GM19455 (cell line): Measurements from ENCODE around the gene TWF2.
A peak's percentile ranks its signal among the peaks of the same experiment; 100 is the strongest.

Experiments used
- ATAC-seq: cut with Tn5 transposase; IDR thresholded peaks from one replicate; pipeline ENCODE4 v1.9.1; 2021; ENCODE audit not compliant: unreplicated experiment

TWF2 gene

DNA sequence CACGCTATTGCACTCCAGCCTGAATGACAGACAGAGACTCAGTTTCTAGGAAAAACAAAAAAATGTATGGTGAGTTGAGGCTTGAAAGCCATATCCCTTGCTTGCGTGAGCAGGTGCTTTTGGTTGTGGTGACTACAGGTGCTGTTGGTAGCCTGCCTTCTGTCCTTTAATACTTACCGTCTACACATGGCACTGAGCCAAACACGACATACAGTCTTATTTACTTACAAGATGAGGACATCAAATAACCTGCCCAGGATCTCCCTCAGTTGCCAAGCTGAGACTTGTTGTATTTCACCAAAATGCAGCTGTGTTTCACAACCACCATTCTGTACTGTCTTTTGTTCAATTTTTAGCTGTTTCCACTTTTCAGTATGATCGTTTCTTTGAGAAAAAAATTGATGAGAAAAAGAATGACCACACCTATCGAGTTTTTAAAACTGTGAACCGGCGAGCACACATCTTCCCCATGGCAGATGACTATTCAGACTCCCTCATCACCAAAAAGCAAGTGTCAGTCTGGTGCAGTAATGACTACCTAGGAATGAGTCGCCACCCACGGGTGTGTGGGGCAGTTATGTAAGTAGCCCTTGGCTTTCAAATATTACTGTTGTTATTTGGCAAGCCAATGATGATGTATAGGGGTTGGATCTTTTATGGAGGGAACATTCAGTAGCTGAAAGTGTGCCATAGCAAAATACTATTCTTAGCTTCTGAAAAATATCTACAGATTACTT lies 34.5 kb downstream of the TWF2 start:
- no peak for ATAC-seq

DNA sequence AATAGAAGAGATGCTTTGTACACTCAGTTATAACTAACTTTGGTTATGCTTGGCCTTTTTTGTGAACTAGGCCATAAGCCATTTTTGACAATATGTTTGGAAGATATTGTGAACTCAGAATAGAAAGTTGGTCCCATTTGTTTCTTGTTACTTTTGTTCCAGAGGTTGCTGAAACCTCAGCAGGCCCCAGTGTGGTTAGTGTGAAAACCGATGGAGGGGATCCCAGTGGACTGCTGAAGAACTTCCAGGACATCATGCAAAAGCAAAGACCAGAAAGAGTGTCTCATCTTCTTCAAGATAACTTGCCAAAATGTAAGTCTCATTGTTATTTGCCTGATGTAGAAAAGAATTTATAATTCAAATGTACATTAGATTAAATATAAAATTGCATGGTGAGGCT lies 35.3 kb downstream of the TWF2 start:
- no peak for ATAC-seq

DNA sequence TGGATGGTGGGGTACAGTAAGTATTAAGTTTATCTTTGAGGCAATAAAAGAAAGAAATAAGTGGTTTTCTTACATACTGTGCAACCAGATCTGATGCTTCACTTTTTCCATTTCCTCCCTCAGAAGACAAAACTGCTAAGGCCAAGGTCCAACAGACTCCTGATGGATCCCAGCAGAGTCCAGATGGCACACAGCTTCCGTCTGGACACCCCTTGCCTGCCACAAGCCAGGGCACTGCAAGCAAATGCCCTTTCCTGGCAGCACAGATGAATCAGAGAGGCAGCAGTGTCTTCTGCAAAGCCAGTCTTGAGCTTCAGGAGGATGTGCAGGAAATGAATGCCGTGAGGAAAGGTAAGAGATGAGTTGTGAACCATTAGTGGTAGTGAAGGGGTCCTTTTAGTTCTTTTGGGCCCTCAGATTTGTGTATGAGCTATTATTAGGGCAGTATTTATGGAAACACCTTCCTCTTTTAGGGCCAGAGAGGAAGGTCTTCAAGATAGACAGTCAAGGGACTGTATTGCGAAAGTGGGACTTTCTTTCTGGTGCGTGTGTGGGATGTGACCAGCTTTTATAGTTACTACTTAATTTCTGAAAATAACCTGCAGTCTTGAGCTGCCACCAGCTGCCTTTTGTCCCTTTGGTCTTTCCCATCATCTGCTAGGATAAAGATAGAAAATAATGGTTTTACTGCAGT lies 36.4 kb downstream of the TWF2 start:
- no peak for ATAC-seq

DNA sequence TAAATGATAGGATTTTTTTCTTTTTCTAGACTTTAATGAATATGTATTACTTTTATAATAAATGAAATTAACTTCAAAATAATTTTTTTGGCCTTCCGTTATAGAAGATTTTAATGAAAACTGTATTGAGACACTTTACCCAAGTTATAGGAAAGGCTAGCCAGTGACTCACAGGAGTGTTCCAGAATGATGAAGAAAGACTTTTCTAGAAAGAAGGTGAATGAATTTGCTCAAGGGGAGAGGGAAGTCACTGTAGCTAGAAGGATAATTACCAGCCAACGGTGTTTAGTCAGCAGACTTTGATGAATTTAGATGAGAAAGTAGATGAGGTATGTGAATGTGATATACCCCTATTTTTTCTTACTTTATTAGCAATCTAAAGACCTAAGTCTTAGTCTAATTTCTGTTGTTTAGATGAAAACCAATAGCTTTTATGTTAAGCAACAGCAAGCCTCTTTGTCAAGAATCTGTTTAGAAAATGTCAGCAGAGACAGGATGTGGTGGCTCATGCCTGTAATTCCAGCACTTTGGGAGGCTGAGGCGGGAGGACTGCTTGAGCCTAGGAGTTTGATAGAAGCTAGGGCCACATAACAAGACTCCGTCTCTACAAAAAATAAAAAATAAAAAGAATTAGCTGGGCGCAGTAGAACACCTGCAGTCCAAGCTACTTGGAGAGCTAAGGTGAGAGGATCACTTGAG lies 37.8 kb downstream of the TWF2 start:
- no peak for ATAC-seq

DNA sequence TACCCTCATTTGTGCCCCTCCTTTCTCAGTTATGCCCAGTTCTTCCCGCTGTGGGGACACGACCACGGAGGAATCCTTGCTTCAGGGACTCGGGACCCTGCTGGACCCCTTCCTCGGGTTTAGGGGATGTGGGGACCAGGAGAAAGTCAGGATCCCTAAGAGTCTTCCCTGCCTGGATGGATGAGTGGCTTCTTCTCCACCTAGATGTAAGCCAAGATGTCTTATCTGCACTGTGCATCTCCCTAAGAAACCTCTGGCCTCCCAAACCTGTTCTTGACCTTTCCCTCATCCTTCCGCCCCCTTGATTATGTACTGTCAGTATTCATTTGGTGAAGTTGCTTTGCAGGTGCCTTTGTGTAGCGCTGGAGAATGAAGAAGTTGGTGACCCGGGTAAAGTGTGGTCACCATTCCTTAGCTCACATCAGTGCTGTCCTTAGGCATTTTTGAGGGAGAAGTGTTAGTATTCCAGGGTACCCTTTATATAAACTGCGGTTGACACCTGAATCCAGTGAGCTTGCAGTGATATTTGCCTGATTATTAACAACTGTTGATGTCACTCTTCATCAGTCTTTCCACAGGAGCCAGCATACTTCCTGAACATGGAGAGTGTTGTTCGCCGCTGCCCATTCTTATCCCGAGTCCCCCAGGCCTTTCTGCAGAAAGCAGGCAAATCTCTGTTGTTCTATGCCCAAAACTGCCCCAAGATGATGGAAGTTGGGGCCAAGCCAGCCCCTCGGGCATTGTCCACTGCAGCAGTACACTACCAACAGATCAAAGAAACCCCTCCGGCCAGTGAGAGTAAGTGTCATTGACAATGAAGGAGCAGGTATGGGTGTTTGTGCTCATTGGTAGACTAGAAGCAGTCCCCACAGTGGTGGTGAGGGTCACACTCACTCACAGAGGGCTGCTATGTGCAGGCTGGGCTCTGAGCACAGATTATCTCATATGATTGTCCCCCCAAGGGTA lies 40.0 kb downstream of the TWF2 start:
- ATAC-seq, result no peak

DNA sequence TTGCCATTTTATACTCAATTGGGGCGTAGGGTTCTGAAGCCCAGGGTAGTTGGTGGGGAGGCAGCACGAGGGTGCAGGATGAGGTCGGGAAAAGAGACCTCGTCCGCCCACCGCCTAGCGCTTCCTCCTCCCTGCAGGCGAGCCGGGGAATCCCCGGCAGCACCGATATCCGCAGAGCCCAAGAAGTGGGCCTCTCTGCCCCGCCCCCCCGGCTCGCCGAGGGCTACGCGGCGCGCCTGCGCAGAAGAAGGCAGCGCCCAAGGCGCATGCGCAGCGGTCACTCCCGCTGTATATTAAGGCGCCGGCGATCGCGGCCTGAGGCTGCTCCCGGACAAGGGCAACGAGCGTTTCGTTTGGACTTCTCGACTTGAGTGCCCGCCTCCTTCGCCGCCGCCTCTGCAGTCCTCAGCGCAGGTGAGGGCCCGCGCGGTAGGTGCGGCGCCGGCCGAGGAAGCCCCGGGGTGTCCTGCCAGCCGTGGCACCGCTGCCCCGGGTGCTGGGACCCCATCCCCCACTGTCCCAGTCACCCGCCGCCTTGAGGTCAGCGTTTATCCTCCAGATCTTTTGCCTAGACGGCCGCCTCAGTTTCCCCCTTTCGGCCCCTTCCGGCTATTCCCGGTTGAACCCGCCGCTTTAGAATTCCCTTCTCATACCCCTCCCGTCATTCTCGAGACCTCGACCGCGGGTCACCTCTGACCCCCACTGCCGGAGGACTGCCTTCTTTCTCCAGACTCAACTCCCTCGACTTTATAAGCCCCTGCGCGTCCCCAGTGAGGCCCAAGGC lies 40.9 kb downstream of the TWF2 start, which contains the start of gene ALAS1:
Gene ALAS1, plus strand, starts transcription at position 319 of the 784 bp plus-strand sequence. CDS start 1,082 bp downstream, outside the sequence.
- ATAC-seq, result peak; percentile 84

DNA sequence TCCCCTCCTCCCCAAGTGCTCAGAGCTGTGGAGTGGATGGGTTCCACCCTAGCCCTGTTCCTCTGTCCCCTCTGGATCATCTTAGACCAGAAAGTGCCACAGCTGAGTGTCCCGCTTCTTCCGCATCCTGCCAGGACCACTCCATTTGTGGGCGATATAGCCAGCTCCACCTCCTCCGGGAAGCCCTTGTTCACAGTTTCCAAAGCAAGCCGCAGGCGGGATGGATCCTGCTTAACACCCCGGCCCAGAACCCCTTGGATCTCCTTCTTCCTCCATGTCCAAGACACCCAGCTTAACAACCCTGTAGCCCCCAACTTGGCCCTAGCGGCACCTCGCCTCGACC lies 41.5 kb downstream of the TWF2 start:
- no peak for ATAC-seq

DNA sequence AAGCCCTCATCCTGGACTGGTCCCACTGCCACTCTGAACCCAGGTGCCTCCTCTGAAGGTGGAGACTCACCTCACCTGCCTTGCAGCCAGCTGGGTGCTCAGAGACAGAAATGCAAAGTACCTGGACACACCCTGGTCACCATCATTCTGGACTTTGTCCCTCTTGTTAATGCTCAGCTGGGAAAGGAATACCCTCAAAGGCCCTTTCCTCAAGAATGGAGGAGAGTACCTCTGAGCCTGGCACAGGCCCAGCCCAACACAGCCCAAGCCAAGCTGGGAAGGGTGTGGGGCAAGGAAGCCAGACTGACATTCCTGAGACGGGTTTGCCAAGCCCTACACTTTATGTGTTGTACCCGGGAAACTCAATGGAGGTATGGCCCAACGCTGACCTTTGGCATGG lies 42.0 kb downstream of the TWF2 start:
- ATAC-seq, result no peak

DNA sequence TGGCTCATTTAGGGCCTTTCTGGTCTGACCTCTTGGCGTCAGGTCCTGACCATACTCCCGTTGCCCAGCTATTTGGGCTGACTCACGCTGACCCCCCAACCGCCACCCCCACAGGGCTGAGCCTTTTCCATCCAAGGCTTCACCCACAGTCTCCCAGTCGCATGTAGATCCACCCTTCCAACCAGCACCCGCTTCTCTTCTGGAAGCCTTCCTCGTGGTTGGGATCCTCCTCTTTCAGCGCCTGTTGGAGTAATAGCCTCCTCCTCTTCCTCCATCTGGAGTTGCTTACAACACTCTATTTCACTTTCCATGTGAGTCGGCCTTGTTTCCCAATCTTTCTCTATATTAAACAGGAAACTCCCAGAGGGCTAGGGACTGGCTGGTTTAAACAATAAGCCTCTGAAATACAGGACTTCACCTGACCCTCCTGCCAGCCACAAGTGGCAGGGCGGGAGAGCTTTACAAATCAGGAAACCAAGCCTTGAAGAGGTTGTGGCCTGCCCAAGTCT lies 43.1 kb downstream of the TWF2 start:
- ATAC-seq, result no peak

DNA sequence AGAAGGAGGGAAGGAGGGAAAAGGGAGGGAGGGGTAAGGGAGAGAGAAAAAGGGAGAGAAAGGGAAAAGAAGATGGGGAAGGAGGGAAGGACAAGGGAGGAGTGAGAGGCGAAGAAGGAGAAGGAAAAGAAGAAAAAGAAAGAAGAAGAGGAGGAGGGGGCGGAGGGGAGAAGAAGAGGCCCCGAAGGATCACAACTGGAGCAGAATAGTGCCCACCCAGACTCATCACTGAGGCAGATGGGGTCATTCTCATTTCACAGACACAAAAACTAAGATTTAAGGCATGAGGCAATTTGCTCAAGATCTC lies 43.7 kb downstream of the TWF2 start:
- ATAC-seq, result no peak

DNA sequence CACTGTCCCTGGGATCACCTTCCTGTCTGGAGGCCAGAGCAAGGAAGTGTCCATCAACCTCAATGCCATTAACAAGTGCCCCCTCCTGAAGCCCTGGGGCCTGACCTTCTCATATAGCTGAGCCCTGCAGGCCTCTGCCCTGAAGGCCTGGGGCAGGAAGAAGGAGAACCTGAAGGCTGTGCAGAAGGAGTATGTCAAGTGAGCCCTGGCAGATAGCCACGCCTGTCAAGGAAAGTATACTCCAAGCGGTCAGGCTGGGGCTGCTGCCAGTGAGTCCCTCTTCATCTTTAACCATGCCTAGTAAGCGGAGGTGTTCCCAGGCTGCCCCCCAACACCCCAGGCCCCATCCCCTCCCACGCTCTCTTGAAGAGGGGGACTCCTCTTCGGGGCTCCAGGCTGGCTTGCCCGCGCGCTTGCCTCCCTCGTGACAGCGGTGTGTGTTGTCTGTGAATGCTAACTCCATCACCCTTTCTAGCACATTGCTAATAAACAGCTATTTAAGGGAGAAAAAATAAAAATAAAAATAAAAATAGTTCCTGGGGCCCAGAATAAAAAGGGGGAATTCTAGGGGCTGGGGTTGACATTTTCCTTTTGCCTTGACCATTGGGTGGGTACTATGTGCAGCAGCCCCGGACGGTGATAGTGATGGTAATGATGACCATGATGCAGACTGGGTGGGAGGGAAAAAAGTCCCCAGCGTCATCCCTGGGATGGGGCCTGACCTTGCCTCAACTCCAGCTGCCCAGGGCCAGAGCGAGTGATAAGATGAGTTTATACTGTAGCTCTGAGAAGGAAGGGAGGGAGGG lies 44.3 kb downstream of the TWF2 start:
- no peak for ATAC-seq

DNA sequence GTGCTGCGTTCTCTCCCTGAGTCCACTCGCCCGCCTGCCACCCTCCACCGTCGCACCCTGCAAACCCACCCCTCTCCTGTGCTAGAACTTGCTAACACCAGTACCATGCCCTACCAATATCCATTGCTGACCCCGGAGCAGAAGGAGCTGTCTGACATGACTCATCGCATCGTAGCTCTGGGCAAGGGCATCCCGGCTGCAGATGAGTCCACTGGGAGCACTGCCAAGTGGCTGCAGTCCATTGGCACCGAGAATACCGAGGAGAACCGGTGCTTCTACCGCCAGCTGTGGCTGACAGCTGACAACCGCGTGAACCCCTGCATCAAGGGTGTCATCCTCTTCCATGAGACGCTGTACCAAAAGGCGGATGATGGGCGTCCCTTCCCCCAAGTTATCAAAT lies 45.9 kb downstream of the TWF2 start:
- no peak for ATAC-seq

DNA sequence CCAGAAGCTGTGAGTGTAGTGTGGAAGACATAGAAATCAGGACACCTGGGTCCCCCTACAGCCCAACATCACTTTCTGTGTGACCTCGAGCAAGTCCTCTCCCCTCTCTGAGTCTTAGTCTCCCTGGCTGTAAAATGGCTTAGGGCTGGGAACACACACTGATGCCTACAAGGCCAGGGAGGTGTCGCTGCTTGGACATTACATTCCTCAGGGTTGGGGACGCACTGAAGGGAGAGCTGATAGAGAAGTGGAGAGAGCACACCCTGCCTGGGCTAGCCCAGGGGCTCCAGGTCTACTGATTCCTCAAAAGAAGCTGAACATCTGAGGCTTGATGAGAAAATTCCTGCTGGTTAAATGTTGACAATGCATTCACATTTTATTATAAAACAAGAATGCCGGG lies 47.3 kb downstream of the TWF2 start:
- ATAC-seq, result no peak

DNA sequence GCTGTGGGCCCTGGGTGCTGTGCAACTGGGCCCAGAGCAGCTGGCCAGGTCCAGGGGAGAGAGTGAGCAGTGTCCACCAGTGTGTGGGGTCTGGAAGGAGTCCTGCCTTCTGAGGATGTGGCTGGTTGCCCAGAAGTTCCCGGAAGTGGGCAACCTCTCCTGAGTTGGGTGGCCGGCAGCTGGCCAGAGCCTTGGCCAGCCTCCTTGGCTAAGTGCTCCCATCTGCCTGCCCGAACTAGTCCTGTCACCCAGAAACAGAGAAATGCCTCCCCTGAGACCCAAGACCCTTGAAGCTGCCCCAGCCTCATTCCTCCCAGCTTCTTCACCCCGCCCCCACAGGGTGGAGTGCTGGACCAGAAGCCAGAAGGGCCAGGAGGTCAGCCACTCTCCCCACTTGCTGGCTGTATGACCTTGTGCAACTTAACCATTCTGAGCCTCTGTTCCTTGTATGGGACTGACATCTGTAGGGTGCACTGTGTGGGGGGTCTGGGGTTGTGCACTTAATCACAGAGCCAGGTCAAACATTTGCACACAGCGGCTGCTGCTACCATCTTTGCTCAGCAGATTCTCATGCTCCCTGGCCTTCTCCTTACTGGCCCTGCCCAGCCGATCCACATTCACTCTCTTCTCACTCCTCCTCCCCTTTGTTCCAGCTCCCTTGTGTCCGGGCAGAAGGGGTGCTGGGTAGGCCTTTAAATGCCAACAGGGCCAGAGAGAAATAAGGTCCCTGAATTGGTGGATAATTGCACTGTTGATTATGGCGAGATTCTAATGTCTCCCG lies 48.5 kb downstream of the TWF2 start:
- no peak for ATAC-seq

DNA sequence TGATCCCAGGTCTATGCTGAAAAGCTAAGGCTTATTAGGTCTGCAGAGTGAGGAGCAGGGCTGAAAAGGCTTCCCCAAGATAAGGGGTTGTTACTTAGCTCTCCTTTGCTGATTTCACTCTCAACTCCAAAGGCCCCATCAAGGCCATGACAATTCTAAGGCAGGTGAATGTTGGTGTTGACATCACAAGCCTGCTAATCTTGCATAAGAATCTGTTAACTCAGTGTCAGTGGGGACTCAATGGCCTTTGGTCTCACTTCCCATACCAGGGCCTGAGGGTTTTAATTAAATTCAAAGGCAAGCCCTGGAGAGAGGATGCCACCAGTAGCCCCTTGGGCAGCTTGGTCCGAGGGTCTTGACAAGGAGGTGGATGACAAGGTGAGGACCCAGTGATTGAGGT lies 50.4 kb downstream of the TWF2 start:
- ATAC-seq, result no peak

DNA sequence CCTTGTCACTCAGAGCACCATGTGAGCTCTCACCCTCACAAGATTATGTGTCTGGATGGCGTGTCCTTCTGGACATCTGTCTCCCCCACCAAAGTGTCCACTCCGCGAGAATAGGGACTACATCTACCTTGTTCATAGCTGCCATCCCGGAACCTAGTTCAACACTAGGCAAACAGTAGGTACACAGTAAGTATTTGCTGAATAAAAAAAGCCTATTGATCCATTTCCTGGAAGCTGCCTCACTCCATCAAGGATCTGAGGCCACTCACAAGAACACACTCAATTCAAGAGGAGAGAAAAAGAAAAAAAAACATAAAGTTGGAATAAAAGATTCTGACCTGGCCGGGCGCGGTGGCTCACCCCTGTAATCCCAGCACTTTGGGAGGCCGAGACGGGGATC lies 52.2 kb downstream of the TWF2 start:
- no peak for ATAC-seq

DNA sequence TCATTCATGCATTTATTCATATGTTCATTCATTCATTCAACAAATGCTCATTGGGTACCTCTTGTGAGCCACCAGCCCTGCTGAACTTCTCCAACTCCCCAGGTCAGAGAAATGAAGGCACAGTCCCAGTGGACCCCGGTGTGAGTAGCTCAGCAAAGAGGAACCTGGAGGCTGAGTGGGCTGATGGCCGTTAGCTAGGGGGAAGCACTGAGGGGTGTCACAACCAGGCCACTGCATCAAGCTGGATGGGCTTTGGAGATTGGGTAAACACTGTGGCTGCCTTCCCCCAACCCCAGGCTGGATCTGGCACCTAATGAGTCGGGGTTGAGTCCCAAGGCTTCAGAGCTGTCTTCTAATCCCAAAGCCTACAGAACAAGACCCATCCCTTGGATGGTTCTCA lies 53.1 kb downstream of the TWF2 start:
- ATAC-seq, result no peak

DNA sequence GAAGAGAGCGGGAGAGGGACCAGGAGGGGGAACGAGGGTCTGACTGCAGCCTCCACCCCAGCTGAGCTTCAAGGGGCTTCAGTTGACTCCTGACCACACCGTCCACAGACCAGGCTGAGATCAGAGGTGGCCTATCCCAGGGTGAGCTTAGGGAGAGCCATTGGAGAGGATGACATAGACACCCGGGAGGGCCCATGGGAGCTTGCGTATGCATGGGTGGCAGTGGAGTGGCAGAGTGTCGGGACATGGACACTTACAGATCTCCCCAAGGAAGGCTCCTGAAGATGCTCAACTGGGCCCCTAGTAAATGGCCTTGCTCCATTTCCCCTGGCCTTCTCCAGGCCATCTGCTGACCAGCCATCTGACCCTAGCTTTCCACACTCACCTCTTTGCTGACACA lies 53.6 kb downstream of the TWF2 start:
- no peak for ATAC-seq

DNA sequence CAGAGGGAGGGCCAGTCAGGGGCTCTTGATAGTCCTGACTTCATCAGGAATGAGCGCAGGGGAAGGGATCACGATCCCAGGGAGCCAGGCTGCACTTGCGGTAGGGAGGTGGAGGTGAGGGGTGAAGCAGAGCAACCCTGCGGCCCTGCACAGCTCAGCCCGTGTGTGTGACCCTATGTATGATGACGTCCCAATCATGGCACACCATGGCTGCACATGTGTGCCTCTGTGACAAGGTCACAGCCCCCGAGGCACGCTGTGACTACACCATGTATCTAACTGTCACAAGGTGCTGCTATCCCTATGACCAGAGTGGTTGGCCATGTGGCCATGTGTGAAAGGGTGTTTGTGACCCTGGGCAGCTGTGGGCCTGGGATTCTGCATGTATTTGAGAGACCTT lies 54.3 kb downstream of the TWF2 start:
- ATAC-seq, result no peak
